NCI-H510A treated with DMSO at 0.1 percent for 48 hours (cell line): ENCODE measurements around the gene FEM1B.

Experiments
- DNase-seq: peaks from one replicate; lab custom pipeline; 2025; lab: John Stamatoyannopoulos, UW

The FEM1B gene

GRCh38 chr15:68326711-68327354 lies 49.3 kb downstream of the FEM1B start:
- DNase-seq: no peak

- no peak for DNase-seq
Measured at GRCh38 chr15:68328443-68328842, 50.9 kb downstream of the FEM1B start.

- DNase-seq: no peak
Measured at GRCh38 chr15:68328964-68329363, 51.4 kb downstream of the FEM1B start.

- DNase-seq: no peak
Measured at GRCh38 chr15:68330416-68330815, 52.9 kb downstream of the FEM1B start.

- no peak for DNase-seq
Measured at GRCh38 chr15:68330901-68331300, 53.4 kb downstream of the FEM1B start.

GRCh38 chr15:68332266-68332665 lies 54.7 kb downstream of the FEM1B start:
- DNase-seq: no peak

- DNase-seq: no peak
Measured at GRCh38 chr15:68333775-68334470, 56.4 kb downstream of the FEM1B start.

- DNase-seq: no peak
Measured at GRCh38 chr15:68334661-68335124, 57.1 kb downstream of the FEM1B start.

- DNase-seq: no peak
Measured at GRCh38 chr15:68335251-68335650, 57.7 kb downstream of the FEM1B start.

GRCh38 chr15:68335655-68336054 lies 58.1 kb downstream of the FEM1B start:
- DNase-seq: no peak

GRCh38 chr15:68336516-68336915 lies 59.0 kb downstream of the FEM1B start:
- no peak for DNase-seq

GRCh38 chr15:68337826-68338225 lies 60.3 kb downstream of the FEM1B start:
- DNase-seq: no peak

GRCh38 chr15:68339481-68339880 lies 61.9 kb downstream of the FEM1B start:
- DNase-seq: no peak

GRCh38 chr15:68340726-68341671 lies 63.5 kb downstream of the FEM1B start:
- DNase-seq: no peak

GRCh38 chr15:68341760-68342725 lies 64.5 kb downstream of the FEM1B start:
- no peak for DNase-seq

- DNase-seq: no peak
Measured at GRCh38 chr15:68343579-68344225, 66.2 kb downstream of the FEM1B start.

GRCh38 chr15:68344600-68344999 lies 67.1 kb downstream of the FEM1B start:
- no peak for DNase-seq
